A673 (cell line): ENCODE measurements around the gene RAPGEF3.

Experiments used
- EZH2 ChIP-seq: fragments of 200-600 bp; sonication (generic); IDR thresholded peaks from 2 replicates; pipeline ENCODE4 v1.6.1; 2017; ENCODE audit warnings: borderline replicate concordance, low read depth, mild to moderate bottlenecking, mixed read lengths, antibody characterized with exemption, low read length; ENCODE audit not compliant: poor library complexity, severe bottlenecking
- TF ChIP-seq, protein P1 (sequence below): fragments of 300-800, 200-600 bp; sonication (generic); conservative IDR thresholded peaks from 2 replicates; pipeline ENCODE4 v1.5.1; 2017; ENCODE audit warnings: low read depth, mild to moderate bottlenecking, antibody characterized with exemption, low read length, moderate library complexity, mixed read lengths

GRCh38 chr12:47700263-47700662 is 58.4 kb downstream of the RAPGEF3 start:
- TF ChIP-seq, protein P1, sequence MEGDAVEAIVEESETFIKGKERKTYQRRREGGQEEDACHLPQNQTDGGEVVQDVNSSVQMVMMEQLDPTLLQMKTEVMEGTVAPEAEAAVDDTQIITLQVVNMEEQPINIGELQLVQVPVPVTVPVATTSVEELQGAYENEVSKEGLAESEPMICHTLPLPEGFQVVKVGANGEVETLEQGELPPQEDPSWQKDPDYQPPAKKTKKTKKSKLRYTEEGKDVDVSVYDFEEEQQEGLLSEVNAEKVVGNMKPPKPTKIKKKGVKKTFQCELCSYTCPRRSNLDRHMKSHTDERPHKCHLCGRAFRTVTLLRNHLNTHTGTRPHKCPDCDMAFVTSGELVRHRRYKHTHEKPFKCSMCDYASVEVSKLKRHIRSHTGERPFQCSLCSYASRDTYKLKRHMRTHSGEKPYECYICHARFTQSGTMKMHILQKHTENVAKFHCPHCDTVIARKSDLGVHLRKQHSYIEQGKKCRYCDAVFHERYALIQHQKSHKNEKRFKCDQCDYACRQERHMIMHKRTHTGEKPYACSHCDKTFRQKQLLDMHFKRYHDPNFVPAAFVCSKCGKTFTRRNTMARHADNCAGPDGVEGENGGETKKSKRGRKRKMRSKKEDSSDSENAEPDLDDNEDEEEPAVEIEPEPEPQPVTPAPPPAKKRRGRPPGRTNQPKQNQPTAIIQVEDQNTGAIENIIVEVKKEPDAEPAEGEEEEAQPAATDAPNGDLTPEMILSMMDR: no peak
- no peak for TF ChIP-seq EZH2
